ENCODE measurements around the gene CDK5R2. TPM values are rescaled to one million over a fixed set of nuclear protein-coding genes. Genes with fewer than 3 reads are reported as not detected.

The CDK5R2 gene
- total RNA-seq, 2 experiments from 2014 or later, result not detected

GRCh38 chr2:218961651-218962570 lies 2.4 kb downstream of the CDK5R2 start:
- no peak for DNase-seq
- ChIA-PET POLR2A (no interaction called here), CTCF (interaction anchor here (1.0 to 2.3 kb wide), 3 partner anchors 18 to 85 kb away, joined by 4 to 5 read pairs (median 4); no protein-coding TSS in a partner anchor)
- ATAC-seq, result no peak
- Mint-ChIP-seq H3K27ac (no peak overlapping the region), H3K9me3 (no peaks in the 10 kb centered on the region), H3K4me1 (ENCODE audit: low read depth) (peaks cover 17% of the 10 kb centered on the region), H3K4me3 (no peak overlapping the region), H3K36me3 (ENCODE audit: low read depth) (peaks cover 2% of the 10 kb centered on the region), H3K27me3 (peaks cover 78% of the 10 kb centered on the region)
- intact Hi-C loops (cut with micrococcal nuclease), result no loop called here
- TF ChIP-seq, protein P1, sequence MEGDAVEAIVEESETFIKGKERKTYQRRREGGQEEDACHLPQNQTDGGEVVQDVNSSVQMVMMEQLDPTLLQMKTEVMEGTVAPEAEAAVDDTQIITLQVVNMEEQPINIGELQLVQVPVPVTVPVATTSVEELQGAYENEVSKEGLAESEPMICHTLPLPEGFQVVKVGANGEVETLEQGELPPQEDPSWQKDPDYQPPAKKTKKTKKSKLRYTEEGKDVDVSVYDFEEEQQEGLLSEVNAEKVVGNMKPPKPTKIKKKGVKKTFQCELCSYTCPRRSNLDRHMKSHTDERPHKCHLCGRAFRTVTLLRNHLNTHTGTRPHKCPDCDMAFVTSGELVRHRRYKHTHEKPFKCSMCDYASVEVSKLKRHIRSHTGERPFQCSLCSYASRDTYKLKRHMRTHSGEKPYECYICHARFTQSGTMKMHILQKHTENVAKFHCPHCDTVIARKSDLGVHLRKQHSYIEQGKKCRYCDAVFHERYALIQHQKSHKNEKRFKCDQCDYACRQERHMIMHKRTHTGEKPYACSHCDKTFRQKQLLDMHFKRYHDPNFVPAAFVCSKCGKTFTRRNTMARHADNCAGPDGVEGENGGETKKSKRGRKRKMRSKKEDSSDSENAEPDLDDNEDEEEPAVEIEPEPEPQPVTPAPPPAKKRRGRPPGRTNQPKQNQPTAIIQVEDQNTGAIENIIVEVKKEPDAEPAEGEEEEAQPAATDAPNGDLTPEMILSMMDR (IDR thresholded peaks at IDR 0.05), result no peak

- ChIA-PET POLR2A (no interaction called here), CTCF (interaction anchor here (0.9 to 2.3 kb wide), 4 partner anchors 17 to 39 kb away, joined by 3 to 5 read pairs (median 4); no protein-coding TSS in a partner anchor)
- Mint-ChIP-seq H3K27me3 (peaks cover 71% of the 10 kb centered on the region), H3K9me3 (no peaks in the 10 kb centered on the region), H3K36me3 (ENCODE audit: low read depth) (peaks cover 2% of the 10 kb centered on the region), H3K4me3 (no peak overlapping the region), H3K27ac (no peak overlapping the region), H3K4me1 (ENCODE audit: low read depth) (peaks cover 17% of the 10 kb centered on the region)
- ATAC-seq (no peak), DNase-seq (peak; percentile 73)
- intact Hi-C loops (cut with micrococcal nuclease), result no loop called here
- TF ChIP-seq, protein P1 (IDR thresholded peaks at IDR 0.05), result no peak
These were observed 3.5 kb downstream of the CDK5R2 start for GRCh38 chr2:218962859-218963492.

- H3K9me3 Mint-ChIP-seq, result no peaks in the 10 kb centered on the region
- peaks cover 17% of the 10 kb centered on the region for H3K4me1 Mint-ChIP-seq (ENCODE audit: low read depth)
- H3K27me3 Mint-ChIP-seq, result peaks cover 69% of the 10 kb centered on the region
- intact Hi-C loops (cut with micrococcal nuclease), result no loop called here
- ATAC-seq (no peak), DNase-seq (no peak)
- H3K4me3 Mint-ChIP-seq, result no peak overlapping the region
- ChIA-PET CTCF (interaction anchor here (0.9 to 2.3 kb wide), 3 partner anchors 16 to 39 kb away, joined by 3 to 5 read pairs (median 3); no protein-coding TSS in a partner anchor), POLR2A (no interaction called here)
- H3K27ac Mint-ChIP-seq, result no peak overlapping the region
- TF ChIP-seq, protein P1 (IDR thresholded peaks at IDR 0.05), result no peak
- peaks cover 2% of the 10 kb centered on the region for H3K36me3 Mint-ChIP-seq (ENCODE audit: low read depth)
These were observed 4.1 kb downstream of the CDK5R2 start for GRCh38 chr2:218963601-218964000.

- ChIA-PET CTCF (interaction anchor here (0.9 to 1.1 kb wide), 3 partner anchors 16 to 46 kb away, joined by 3 read pairs; no protein-coding TSS in a partner anchor), POLR2A (no interaction called here)
- H3K27me3 Mint-ChIP-seq, result peaks cover 63% of the 10 kb centered on the region
These were observed 4.7 kb downstream of the CDK5R2 start for GRCh38 chr2:218964041-218964771.

More at GRCh38 chr2:218964041-218964771, 4.7 kb downstream of the CDK5R2 start:
- H3K36me3 Mint-ChIP-seq (ENCODE audit: low read depth), result peaks cover 2% of the 10 kb centered on the region
- peaks cover 13% of the 10 kb centered on the region for H3K4me1 Mint-ChIP-seq (ENCODE audit: low read depth)
- no peak overlapping the region for H3K4me3 Mint-ChIP-seq
- H3K27ac Mint-ChIP-seq, result no peak overlapping the region
- DNase-seq, result no peak
- TF ChIP-seq, protein P1 (IDR thresholded peaks at IDR 0.05), result no peak
- ATAC-seq, result no peak
- no peaks in the 10 kb centered on the region for H3K9me3 Mint-ChIP-seq
- intact Hi-C loops (cut with micrococcal nuclease), result no loop called here
